WTC11 (cell line): Measurements from ENCODE around the gene TTL. TPM values are rescaled to one million over a fixed set of nuclear protein-coding genes. Genes with fewer than 3 reads are reported as not detected.

Source experiments
- ATAC-seq: fragments of 200-7000 bp; cut with Tn5 transposase; 2 replicates; pipeline ENCODE4 v1.10.0; 2021; ENCODE audit warnings: mild to moderate bottlenecking, moderate library complexity
- CTCF ChIA-PET: fragments of 300-600 bp; sonication (Branson Sonifier 250); formaldehyde crosslinking; loops from one replicate; lab custom pipeline; 2021; ENCODE audit warnings: antibody characterized with exemption; lab: Charles Lee
- POLR2A ChIA-PET: fragments of 350-600 bp; sonication (Branson Sonifier 250); formaldehyde crosslinking; loops from one replicate; lab custom pipeline; 2021; ENCODE audit warnings: antibody characterized with exemption; lab: Charles Lee
- DNase-seq: peaks from one replicate; pipeline ENCODE4 v3.0.0; 2021; ENCODE audit warnings: low spot score
- H3K27ac Mint-ChIP-seq: 2 replicates; pipeline ENCODE4 v1.8.0; 2021; ENCODE audit warnings: mixed read lengths
- H3K27me3 Mint-ChIP-seq: 2 replicates; pipeline ENCODE4 v1.8.0; 2021; ENCODE audit warnings: low read depth, mild to moderate bottlenecking, moderate library complexity, mixed read lengths
- H3K36me3 Mint-ChIP-seq: 2 replicates; pipeline ENCODE4 v1.8.0; 2021; ENCODE audit warnings: mixed read lengths
- H3K4me1 Mint-ChIP-seq: 2 replicates; pipeline ENCODE4 v1.8.0; 2022; ENCODE audit warnings: mixed read lengths
- H3K4me3 Mint-ChIP-seq: 2 replicates; pipeline ENCODE4 v1.8.0; 2021; ENCODE audit warnings: mild to moderate bottlenecking, moderate library complexity, mixed read lengths
- H3K9me3 Mint-ChIP-seq: 2 replicates; pipeline ENCODE4 v1.8.0; 2021; ENCODE audit warnings: mixed read lengths
- CREM ChIP-seq: sonication (generic); formaldehyde crosslinking; IDR thresholded peaks from 2 replicates; pipeline ENCODE4 v1.8.1; 2022; ENCODE audit warnings: mild to moderate bottlenecking, missing genetic modification reagents, moderate library complexity
- ESRRA ChIP-seq: sonication (generic); formaldehyde crosslinking; IDR thresholded peaks from 2 replicates; pipeline ENCODE4 v1.8.1; 2022; ENCODE audit warnings: mild to moderate bottlenecking, missing genetic modification reagents, borderline replicate concordance
- GTF2I ChIP-seq: fragments of 250-450 bp; sonication (Bioruptor Pico); conservative IDR thresholded peaks from 2 replicates; pipeline ENCODE4 v1.4.0; 2021; ENCODE audit warnings: mild to moderate bottlenecking
- HMGA2 ChIP-seq: fragments of 250-450 bp; sonication (Bioruptor Pico); IDR thresholded peaks from 2 replicates; pipeline ENCODE4 v1.4.0; 2021; ENCODE audit warnings: mild to moderate bottlenecking, moderate library complexity
- IRF1 ChIP-seq: sonication (generic); formaldehyde crosslinking; IDR thresholded peaks from 2 replicates; pipeline ENCODE4 v1.8.0; 2023; ENCODE audit warnings: missing genetic modification reagents
- KAT7 ChIP-seq: sonication (generic); formaldehyde crosslinking; IDR thresholded peaks from 2 replicates; pipeline ENCODE4 v1.8.1; 2023; ENCODE audit warnings: missing genetic modification reagents, mild to moderate bottlenecking, borderline replicate concordance
- NFATC4 ChIP-seq: fragments of 250-450 bp; sonication (Bioruptor Pico); IDR thresholded peaks from 2 replicates; pipeline ENCODE4 v1.9.0; 2021; ENCODE audit warnings: mild to moderate bottlenecking
- NFYB ChIP-seq: sonication (generic); formaldehyde crosslinking; conservative IDR thresholded peaks from 2 replicates; pipeline ENCODE4 v1.8.0; 2022; ENCODE audit warnings: low read depth, missing genetic modification reagents
- NR1H2 ChIP-seq: sonication (generic); formaldehyde crosslinking; IDR thresholded peaks from 2 replicates; pipeline ENCODE4 v1.9.0; 2021; ENCODE audit warnings: mild to moderate bottlenecking, moderate library complexity, missing genetic modification reagents
- SMAD3 ChIP-seq: sonication (generic); formaldehyde crosslinking; IDR thresholded peaks from 2 replicates; pipeline ENCODE4 v1.8.0; 2022; ENCODE audit warnings: missing genetic modification reagents, mild to moderate bottlenecking, borderline replicate concordance
- USF2 ChIP-seq: sonication (generic); formaldehyde crosslinking; IDR thresholded peaks from 2 replicates; pipeline ENCODE4 v1.8.1; 2023; ENCODE audit warnings: mild to moderate bottlenecking, missing genetic modification reagents, moderate library complexity
- ZBTB21 ChIP-seq: sonication (generic); formaldehyde crosslinking; IDR thresholded peaks from 2 replicates; pipeline ENCODE4 v1.8.1; 2023; ENCODE audit warnings: mild to moderate bottlenecking, missing genetic modification reagents, borderline replicate concordance
- ZNF121 ChIP-seq: sonication (generic); formaldehyde crosslinking; IDR thresholded peaks from 2 replicates; pipeline ENCODE4 v1.8.0; 2023; ENCODE audit warnings: missing genetic modification reagents
- ZNF219 ChIP-seq: sonication (generic); formaldehyde crosslinking; IDR thresholded peaks from 2 replicates; pipeline ENCODE4 v1.8.0; 2023; ENCODE audit warnings: missing genetic modification reagents, mild to moderate bottlenecking, borderline replicate concordance
- ZNF396 ChIP-seq: fragments of 250-450 bp; sonication (Bioruptor Pico); IDR thresholded peaks from 2 replicates; pipeline ENCODE4 v1.8.0; 2021; ENCODE audit warnings: mild to moderate bottlenecking, moderate library complexity, borderline replicate concordance
- ZNF423 ChIP-seq: fragments of 250-450 bp; sonication (Bioruptor Pico); IDR thresholded peaks from 2 replicates; pipeline ENCODE4 v2.1.2; 2022; ENCODE audit warnings: mild to moderate bottlenecking, moderate library complexity
- ZNF425 ChIP-seq: fragments of 250-450 bp; sonication (Bioruptor Pico); conservative IDR thresholded peaks from 2 replicates; pipeline ENCODE4 v1.9.0; 2021; ENCODE audit warnings: mild to moderate bottlenecking
- ZNF671 ChIP-seq: fragments of 250-450 bp; sonication (Bioruptor Pico); IDR thresholded peaks from 2 replicates; pipeline ENCODE4 v1.8.0; 2021; ENCODE audit warnings: mild to moderate bottlenecking
- total RNA-seq: library from RNA; stranded (reverse); gene quantifications from 3 replicates; pipeline ENCODE4 v1.2.3, GENCODE V29; 2021
- TF ChIP-seq, protein P1 (sequence below): sonication (generic); formaldehyde crosslinking; IDR thresholded peaks from 2 replicates; pipeline ENCODE4 v1.8.0; 2022; ENCODE audit warnings: mild to moderate bottlenecking, missing genetic modification reagents
- TF ChIP-seq, protein P2 (sequence below): sonication (generic); formaldehyde crosslinking; IDR thresholded peaks from 2 replicates; pipeline ENCODE4 v1.8.0; 2022; ENCODE audit warnings: mild to moderate bottlenecking, missing genetic modification reagents
- TF ChIP-seq, protein P3 (sequence below): sonication (generic); formaldehyde crosslinking; conservative IDR thresholded peaks from 2 replicates; pipeline ENCODE4 v1.8.1; 2023; ENCODE audit warnings: mild to moderate bottlenecking, low read depth, missing genetic modification reagents, moderate library complexity
- TF ChIP-seq, protein P4 (sequence below): fragments of 250-450 bp; sonication (Bioruptor Pico); IDR thresholded peaks from 2 replicates; pipeline ENCODE4 v1.9.0; 2021; ENCODE audit warnings: mild to moderate bottlenecking
- TF ChIP-seq, protein P5 (sequence below): sonication (generic); formaldehyde crosslinking; IDR thresholded peaks from 2 replicates; pipeline ENCODE4 v1.8.1; 2023; ENCODE audit warnings: mild to moderate bottlenecking, missing genetic modification reagents, moderate library complexity

Gene TTL
- total RNA-seq, 1 experiment from 2014 or later = 44.2 TPM

DNA sequence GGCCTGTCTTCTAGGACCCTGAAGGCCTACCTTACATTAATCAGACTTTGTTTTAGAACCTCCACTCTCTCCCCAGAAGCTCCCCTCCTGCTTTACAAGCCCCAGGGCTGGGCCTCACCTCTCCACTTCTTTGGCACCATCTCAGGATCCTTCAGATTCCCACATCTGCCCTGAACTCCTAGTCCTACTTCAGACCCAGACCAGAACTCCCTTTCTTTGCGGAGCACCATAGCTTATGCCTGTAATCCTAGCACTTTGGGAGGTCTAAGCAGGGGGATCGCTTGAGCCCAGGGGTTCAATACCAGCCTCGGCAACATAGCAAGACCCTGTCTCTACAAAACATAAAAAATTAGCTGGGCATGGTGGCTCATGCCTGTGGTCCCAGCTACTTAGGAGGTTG is 103.4 kb downstream of the TTL start:
- no peak for ATAC-seq
- no peak for TF ChIP-seq ZBTB21 (CRISPR knock-in tag)
- TF ChIP-seq NFYB (CRISPR knock-in tag) = no peak
- no peak for TF ChIP-seq NR1H2 (CRISPR knock-in tag)
- TF ChIP-seq ESRRA (CRISPR knock-in tag) = no peak
- TF ChIP-seq, protein P1, sequence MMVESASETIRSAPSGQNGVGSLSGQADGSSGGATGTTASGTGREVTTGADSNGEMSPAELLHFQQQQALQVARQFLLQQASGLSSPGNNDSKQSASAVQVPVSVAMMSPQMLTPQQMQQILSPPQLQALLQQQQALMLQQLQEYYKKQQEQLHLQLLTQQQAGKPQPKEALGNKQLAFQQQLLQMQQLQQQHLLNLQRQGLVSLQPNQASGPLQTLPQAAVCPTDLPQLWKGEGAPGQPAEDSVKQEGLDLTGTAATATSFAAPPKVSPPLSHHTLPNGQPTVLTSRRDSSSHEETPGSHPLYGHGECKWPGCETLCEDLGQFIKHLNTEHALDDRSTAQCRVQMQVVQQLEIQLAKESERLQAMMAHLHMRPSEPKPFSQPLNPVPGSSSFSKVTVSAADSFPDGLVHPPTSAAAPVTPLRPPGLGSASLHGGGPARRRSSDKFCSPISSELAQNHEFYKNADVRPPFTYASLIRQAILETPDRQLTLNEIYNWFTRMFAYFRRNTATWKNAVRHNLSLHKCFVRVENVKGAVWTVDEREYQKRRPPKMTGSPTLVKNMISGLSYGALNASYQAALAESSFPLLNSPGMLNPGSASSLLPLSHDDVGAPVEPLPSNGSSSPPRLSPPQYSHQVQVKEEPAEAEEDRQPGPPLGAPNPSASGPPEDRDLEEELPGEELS (CRISPR knock-in tag) = no peak
- TF ChIP-seq, protein P2, sequence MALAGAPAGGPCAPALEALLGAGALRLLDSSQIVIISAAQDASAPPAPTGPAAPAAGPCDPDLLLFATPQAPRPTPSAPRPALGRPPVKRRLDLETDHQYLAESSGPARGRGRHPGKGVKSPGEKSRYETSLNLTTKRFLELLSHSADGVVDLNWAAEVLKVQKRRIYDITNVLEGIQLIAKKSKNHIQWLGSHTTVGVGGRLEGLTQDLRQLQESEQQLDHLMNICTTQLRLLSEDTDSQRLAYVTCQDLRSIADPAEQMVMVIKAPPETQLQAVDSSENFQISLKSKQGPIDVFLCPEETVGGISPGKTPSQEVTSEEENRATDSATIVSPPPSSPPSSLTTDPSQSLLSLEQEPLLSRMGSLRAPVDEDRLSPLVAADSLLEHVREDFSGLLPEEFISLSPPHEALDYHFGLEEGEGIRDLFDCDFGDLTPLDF (CRISPR knock-in tag) = no peak
- no peak for TF ChIP-seq NFATC4 (CRISPR knock-in tag)
- TF ChIP-seq IRF1 (CRISPR knock-in tag) = no peak
- TF ChIP-seq, all 79 proteins: peak for 0
- ChIA-PET CTCF (interaction anchor here (0.7 to 3.1 kb wide), 7 partner anchors 15 to 374 kb away, joined by 3 to 18 read pairs (median 4); partner anchors contain the start of gene SLC20A1), POLR2A (no interaction called here)
- Mint-ChIP-seq H3K27ac (peak overlapping the region; percentile 99), H3K36me3 (peaks cover 13% of the 10 kb centered on the region), H3K27me3 (no peaks in the 10 kb centered on the region), H3K4me1 (peaks cover 15% of the 10 kb centered on the region), H3K4me3 (peak overlapping the region; percentile 89), H3K9me3 (no peaks in the 10 kb centered on the region)
- no peak for DNase-seq

- no peaks in the 10 kb centered on the region for H3K27me3 Mint-ChIP-seq
- no peak overlapping the region for H3K27ac Mint-ChIP-seq
- TF ChIP-seq USF2 = no peak
- no peak for TF ChIP-seq ZNF423 (CRISPR knock-in tag)
- TF ChIP-seq ZNF121 (CRISPR knock-in tag) = no peak
- no peak for TF ChIP-seq HMGA2
- no peak for TF ChIP-seq CREM
- TF ChIP-seq, protein P3, sequence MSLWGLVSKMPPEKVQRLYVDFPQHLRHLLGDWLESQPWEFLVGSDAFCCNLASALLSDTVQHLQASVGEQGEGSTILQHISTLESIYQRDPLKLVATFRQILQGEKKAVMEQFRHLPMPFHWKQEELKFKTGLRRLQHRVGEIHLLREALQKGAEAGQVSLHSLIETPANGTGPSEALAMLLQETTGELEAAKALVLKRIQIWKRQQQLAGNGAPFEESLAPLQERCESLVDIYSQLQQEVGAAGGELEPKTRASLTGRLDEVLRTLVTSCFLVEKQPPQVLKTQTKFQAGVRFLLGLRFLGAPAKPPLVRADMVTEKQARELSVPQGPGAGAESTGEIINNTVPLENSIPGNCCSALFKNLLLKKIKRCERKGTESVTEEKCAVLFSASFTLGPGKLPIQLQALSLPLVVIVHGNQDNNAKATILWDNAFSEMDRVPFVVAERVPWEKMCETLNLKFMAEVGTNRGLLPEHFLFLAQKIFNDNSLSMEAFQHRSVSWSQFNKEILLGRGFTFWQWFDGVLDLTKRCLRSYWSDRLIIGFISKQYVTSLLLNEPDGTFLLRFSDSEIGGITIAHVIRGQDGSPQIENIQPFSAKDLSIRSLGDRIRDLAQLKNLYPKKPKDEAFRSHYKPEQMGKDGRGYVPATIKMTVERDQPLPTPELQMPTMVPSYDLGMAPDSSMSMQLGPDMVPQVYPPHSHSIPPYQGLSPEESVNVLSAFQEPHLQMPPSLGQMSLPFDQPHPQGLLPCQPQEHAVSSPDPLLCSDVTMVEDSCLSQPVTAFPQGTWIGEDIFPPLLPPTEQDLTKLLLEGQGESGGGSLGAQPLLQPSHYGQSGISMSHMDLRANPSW (CRISPR knock-in tag) = no peak
- no peak for TF ChIP-seq SMAD3 (CRISPR knock-in tag)
- TF ChIP-seq ZNF671 (CRISPR knock-in tag) = no peak
- no peak for TF ChIP-seq ZNF425
- no peak for TF ChIP-seq ZNF219
- no peak for TF ChIP-seq GTF2I (CRISPR knock-in tag)
- no peak for TF ChIP-seq KAT7 (CRISPR knock-in tag)
- no peak for TF ChIP-seq ESRRA (CRISPR knock-in tag)
- TF ChIP-seq IRF1 (CRISPR knock-in tag) = no peak
- TF ChIP-seq, protein P4, sequence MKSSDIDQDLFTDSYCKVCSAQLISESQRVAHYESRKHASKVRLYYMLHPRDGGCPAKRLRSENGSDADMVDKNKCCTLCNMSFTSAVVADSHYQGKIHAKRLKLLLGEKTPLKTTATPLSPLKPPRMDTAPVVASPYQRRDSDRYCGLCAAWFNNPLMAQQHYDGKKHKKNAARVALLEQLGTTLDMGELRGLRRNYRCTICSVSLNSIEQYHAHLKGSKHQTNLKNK = no peak
- no peak for TF ChIP-seq ZNF396 (CRISPR knock-in tag)
- TF ChIP-seq, protein P5, sequence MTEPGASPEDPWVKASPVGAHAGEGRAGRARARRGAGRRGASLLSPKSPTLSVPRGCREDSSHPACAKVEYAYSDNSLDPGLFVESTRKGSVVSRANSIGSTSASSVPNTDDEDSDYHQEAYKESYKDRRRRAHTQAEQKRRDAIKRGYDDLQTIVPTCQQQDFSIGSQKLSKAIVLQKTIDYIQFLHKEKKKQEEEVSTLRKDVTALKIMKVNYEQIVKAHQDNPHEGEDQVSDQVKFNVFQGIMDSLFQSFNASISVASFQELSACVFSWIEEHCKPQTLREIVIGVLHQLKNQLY (CRISPR knock-in tag) = no peak
Observed at GRCh38 chr2:112585873-112586464, 104.0 kb downstream of the TTL start.

More at GRCh38 chr2:112585873-112586464, 104.0 kb downstream of the TTL start:
- Mint-ChIP-seq H3K36me3 (peaks cover 13% of the 10 kb centered on the region), H3K9me3 (no peaks in the 10 kb centered on the region), H3K4me3 (0 out of 2 replicates have a peak overlapping the region, but pooled peaks have one; percentile 89), H3K4me1 (peaks cover 18% of the 10 kb centered on the region)
- no peak for DNase-seq
- ATAC-seq = no peak
- ChIA-PET POLR2A (no interaction called here), CTCF (interaction anchor here (0.7 to 3.1 kb wide), 4 partner anchors 14 to 140 kb away, joined by 3 to 18 read pairs (median 10); partner anchors contain the start of gene SLC20A1)
